H1 (cell line): ENCODE data around the gene PNPLA3. TPM values are rescaled to one million over a fixed set of nuclear protein-coding genes. Genes with fewer than 3 reads are reported as not detected.

Source experiments
- CTCF ChIA-PET: fragments of 300-600 bp; sonication (Branson Sonifier 250); formaldehyde crosslinking; loops from one replicate; lab custom pipeline; 2021; ENCODE audit not compliant: partially characterized antibody; lab: Charles Lee
- POLR2A ChIA-PET: fragments of 300-600 bp; sonication (Branson Sonifier 250); formaldehyde crosslinking; loops from one replicate; lab custom pipeline; 2021; ENCODE audit warnings: inconsistent platforms; ENCODE audit not compliant: partially characterized antibody; lab: Charles Lee
- DNase-seq, 2 experiments: peaks; one replicate each; pipeline versions ENCODE4 v3.0.0 to v3.0.0-alpha.2; 2010 to 2022; ENCODE audit warnings: low spot score in 2 of 2, low read depth in 1 of 2, mixed read lengths in 1 of 2
- FAIRE-seq: peaks from 2 replicates; lab custom pipeline; 2011; peaks lifted over from hg19 to GRCh38; lab: Jason Lieb, UNC
- H2AFZ ChIP-seq: 2 replicates; pipeline ENCODE4 v1.8.1; 2012; ENCODE audit warnings: low read length, inconsistent platforms
- H2AK5ac ChIP-seq: 2 replicates; pipeline ENCODE4 v1.6.1; 2013; ENCODE audit warnings: low read depth, low read length
- H2BK120ac ChIP-seq: replicated peaks from 2 replicates; pipeline ENCODE3; 2013; ENCODE audit warnings: low read depth, low read length, inconsistent platforms
- H2BK12ac ChIP-seq: 2 replicates; pipeline ENCODE4 v1.6.1; 2013; ENCODE audit warnings: low read depth, low read length
- H2BK15ac ChIP-seq: 2 replicates; pipeline ENCODE4 v1.6.1; 2013; ENCODE audit warnings: low read length
- H2BK20ac ChIP-seq: 2 replicates; pipeline ENCODE4 v1.6.1; 2013; ENCODE audit warnings: low read length
- H2BK5ac ChIP-seq: 2 replicates; pipeline ENCODE4 v1.6.1; 2013; ENCODE audit warnings: low read depth, low read length
- H3K14ac ChIP-seq: 2 replicates; pipeline ENCODE4 v1.6.1; 2013; ENCODE audit warnings: inconsistent platforms; ENCODE audit not compliant: insufficient read length
- H3K18ac ChIP-seq: 2 replicates; pipeline ENCODE4 v1.6.1; 2013; ENCODE audit warnings: low read length; ENCODE audit errors: extremely low read depth
- H3K23ac ChIP-seq: 2 replicates; pipeline ENCODE4 v1.6.1; 2013; ENCODE audit warnings: inconsistent platforms; ENCODE audit not compliant: insufficient read length
- H3K23me2 ChIP-seq: 2 replicates; pipeline ENCODE4 v1.6.1; 2013; ENCODE audit warnings: low read depth, low read length
- H3K27ac ChIP-seq: 2 replicates; pipeline ENCODE4 v1.6.1; 2011; ENCODE audit warnings: low read depth, low read length, inconsistent platforms
- H3K27me3 ChIP-seq, 4 experiments: replicated peaks in 1 of 4; 1 replicate in 1 of 4; 2 replicates in 3 of 4; pipeline versions ENCODE4 v1.6.1 to v1.8.1; 2011 to 2013; ENCODE audit warnings: low read length in 3 of 4, mild to moderate bottlenecking in 3 of 4, inconsistent platforms in 2 of 4, mixed read lengths in 2 of 4, moderate library complexity in 1 of 4; ENCODE audit not compliant: control insufficient read depth in 3 of 4, insufficient read depth in 3 of 4; ENCODE audit errors: extremely low read depth in 1 of 4
- H3K36me3 ChIP-seq, 4 experiments: 2 replicates each; pipeline versions ENCODE4 v1.6.1 to v1.8.1; 2011 to 2013; ENCODE audit warnings: mild to moderate bottlenecking in 4 of 4, low read length in 3 of 4, moderate library complexity in 2 of 4, control low read depth in 1 of 4, inconsistent platforms in 1 of 4; ENCODE audit not compliant: insufficient read depth in 4 of 4, control insufficient read depth in 2 of 4
- H3K4ac ChIP-seq: replicated peaks from 2 replicates; pipeline ENCODE3; 2013; ENCODE audit warnings: low read length, low read depth, mixed read lengths, inconsistent platforms; ENCODE audit not compliant: insufficient read length
- H3K4me1 ChIP-seq, 4 experiments: replicated peaks in 1 of 4; 1 replicate in 1 of 4; 2 replicates in 3 of 4; pipeline versions ENCODE4 v1.6.1 to v1.8.1; 2011 to 2013; ENCODE audit warnings: low read length in 3 of 4, inconsistent platforms in 2 of 4, mixed read lengths in 1 of 4; ENCODE audit not compliant: insufficient read depth in 4 of 4, control insufficient read depth in 3 of 4
- H3K4me2 ChIP-seq, 2 experiments: 2 replicates each; pipeline versions ENCODE4 v1.6.1 to v1.8.1; 2011 to 2013; ENCODE audit warnings: low read depth in 2 of 2, low read length in 2 of 2, control low read depth in 1 of 2, inconsistent platforms in 1 of 2, mild to moderate bottlenecking in 1 of 2; ENCODE audit not compliant: insufficient read depth in 1 of 2
- H3K4me3 ChIP-seq, 4 experiments: fragments of 200-600, 300-600 bp in 1 of 4; sonication (generic), shearing (Covaris generic), sonication (Bioruptor Twin) in 1 of 4; 2 replicates each; pipeline versions ENCODE4 v1.5.1 to v1.8.1; 2011 to 2016; ENCODE audit warnings: low read length in 4 of 4, low read depth in 3 of 4, control low read depth in 2 of 4, inconsistent platforms in 2 of 4, mild to moderate bottlenecking in 2 of 4, mixed read lengths in 1 of 4, moderate library complexity in 1 of 4; ENCODE audit not compliant: insufficient read depth in 2 of 4; ENCODE audit errors: extremely low read depth in 1 of 4
- H3K56ac ChIP-seq: replicated peaks from 2 replicates; pipeline ENCODE3; 2013; ENCODE audit warnings: low read depth, mild to moderate bottlenecking, mixed read lengths, low read length, inconsistent platforms; ENCODE audit not compliant: insufficient read length
- H3K79me1 ChIP-seq: 2 replicates; pipeline ENCODE4 v1.6.1; 2013; ENCODE audit warnings: low read depth, low read length, control low read depth
- H3K79me2 ChIP-seq, 2 experiments: 2 replicates each; pipeline versions ENCODE4 v1.6.1 to v1.8.1; 2012 to 2013; ENCODE audit warnings: low read length in 2 of 2, mild to moderate bottlenecking in 2 of 2, inconsistent platforms in 1 of 2; ENCODE audit not compliant: insufficient read depth in 2 of 2, control insufficient read depth in 1 of 2
- H3K9ac ChIP-seq, 4 experiments: replicated peaks in 1 of 4; 1 replicate in 1 of 4; 2 replicates in 3 of 4; pipeline versions ENCODE4 v1.6.1 to v1.8.1; 2011 to 2013; ENCODE audit warnings: low read depth in 3 of 4, low read length in 3 of 4, control low read depth in 2 of 4, mild to moderate bottlenecking in 2 of 4, moderate library complexity in 2 of 4, inconsistent platforms in 1 of 4; ENCODE audit errors: extremely low read depth in 1 of 4
- H3K9me3 ChIP-seq, 2 experiments: 2 replicates each; pipeline versions ENCODE4 v1.6.1 to v1.8.1; 2012 to 2013; ENCODE audit warnings: mild to moderate bottlenecking in 2 of 2, moderate library complexity in 2 of 2, control low read depth in 1 of 2, inconsistent platforms in 1 of 2, low read depth in 1 of 2, low read length in 1 of 2, mixed read lengths in 1 of 2; ENCODE audit not compliant: insufficient read depth in 2 of 2
- H4K20me1 ChIP-seq, 2 experiments: replicated peaks in 1 of 2; 2 replicates each; pipeline versions ENCODE3 to v1.8.1; 2011 to 2013; ENCODE audit warnings: inconsistent platforms in 2 of 2, low read length in 2 of 2, mild to moderate bottlenecking in 1 of 2; ENCODE audit not compliant: insufficient read depth in 2 of 2, control insufficient read depth in 1 of 2
- H4K5ac ChIP-seq: 2 replicates; pipeline ENCODE4 v1.6.1; 2013; ENCODE audit warnings: low read length, low read depth, mixed read lengths, inconsistent platforms; ENCODE audit not compliant: insufficient read length
- H4K8ac ChIP-seq: 2 replicates; pipeline ENCODE4 v1.8.0; 2013; ENCODE audit warnings: mild to moderate bottlenecking, moderate library complexity, low read length, inconsistent platforms; ENCODE audit not compliant: insufficient read depth; ENCODE audit errors: extremely low read depth
- H4K91ac ChIP-seq: replicated peaks from 2 replicates; pipeline ENCODE3; 2013; ENCODE audit warnings: low read length, mixed read lengths, inconsistent platforms; ENCODE audit not compliant: insufficient read length
- PHF8 ChIP-seq: fragments of 200-600 bp; sonication (generic); conservative IDR thresholded peaks from 2 replicates; pipeline ENCODE4 v1.7.1; 2012; ENCODE audit warnings: low read depth, mild to moderate bottlenecking, inconsistent platforms, low read length, moderate library complexity
- RBBP5 ChIP-seq: IDR thresholded peaks from 2 replicates; pipeline ENCODE4 v1.7.1; 2012; ENCODE audit warnings: low read depth, mild to moderate bottlenecking, inconsistent platforms, low read length, moderate library complexity, borderline replicate concordance
- SIRT6 ChIP-seq: IDR thresholded peaks from one replicate; pipeline ENCODE4 v1.7.1; 2012; ENCODE audit warnings: low read length, inconsistent platforms
- TAF1 ChIP-seq: IDR thresholded peaks from 2 replicates; pipeline ENCODE4 v1.6.1; 2011; ENCODE audit warnings: mild to moderate bottlenecking, low read depth, low read length
- WGBS, 2 experiments: shearing (Covaris generic) in 1 of 2; methylation state at CpG; one replicate each; pipeline versions ENCODE4 v1.1.6 to v1.1.7; 2013 to 2015; ENCODE audit warnings: low lambda C conversion rate in 2 of 2, mixed read lengths in 2 of 2, inconsistent platforms in 1 of 2, low coverage in 1 of 2, missing lambda C conversion rate in 1 of 2; ENCODE audit not compliant: insufficient replicate concordance in 2 of 2, insufficient coverage in 1 of 2, insufficient read length in 1 of 2; ENCODE audit errors: extremely low coverage in 1 of 2, missing lambda C conversion rate in 1 of 2; 5-methylcytosine and 5-hydroxymethylcytosine counted together
- polyA plus RNA-seq, 7 experiments: library from polyadenylated mRNA; depleted of rRNA in 3 of 7; stranded (reverse) in 5 of 7; unstranded in 2 of 7; fragments of >200 nt in 5 of 7; fragments of 200-250 nt in 2 of 7; gene quantifications; 1 replicate in 5 of 7; 2 replicates in 1 of 7; 4 replicates in 1 of 7; pipeline versions ENCODE4 v1.2.1 to v1.2.3, GENCODE V29; 2011 to 2013; ENCODE audit warnings: missing spikeins in 2 of 7, mixed read lengths in 2 of 7
- total RNA-seq: library from RNA; stranded (reverse); fragmentation: NEBNext Ultra II Directional; extraction: Animal tissue kit (Norgen Biotek cat#: 25700); gene quantifications from 2 replicates; pipeline ENCODE4 v1.2.1, GENCODE V29; 2021

PNPLA3 gene
- total and polyA plus RNA-seq, 2 of the 8 experiments (the other 6 are each of a cell fraction or from before 2014, with no cell fraction given) = 17.5 to 23.4 TPM

DNA sequence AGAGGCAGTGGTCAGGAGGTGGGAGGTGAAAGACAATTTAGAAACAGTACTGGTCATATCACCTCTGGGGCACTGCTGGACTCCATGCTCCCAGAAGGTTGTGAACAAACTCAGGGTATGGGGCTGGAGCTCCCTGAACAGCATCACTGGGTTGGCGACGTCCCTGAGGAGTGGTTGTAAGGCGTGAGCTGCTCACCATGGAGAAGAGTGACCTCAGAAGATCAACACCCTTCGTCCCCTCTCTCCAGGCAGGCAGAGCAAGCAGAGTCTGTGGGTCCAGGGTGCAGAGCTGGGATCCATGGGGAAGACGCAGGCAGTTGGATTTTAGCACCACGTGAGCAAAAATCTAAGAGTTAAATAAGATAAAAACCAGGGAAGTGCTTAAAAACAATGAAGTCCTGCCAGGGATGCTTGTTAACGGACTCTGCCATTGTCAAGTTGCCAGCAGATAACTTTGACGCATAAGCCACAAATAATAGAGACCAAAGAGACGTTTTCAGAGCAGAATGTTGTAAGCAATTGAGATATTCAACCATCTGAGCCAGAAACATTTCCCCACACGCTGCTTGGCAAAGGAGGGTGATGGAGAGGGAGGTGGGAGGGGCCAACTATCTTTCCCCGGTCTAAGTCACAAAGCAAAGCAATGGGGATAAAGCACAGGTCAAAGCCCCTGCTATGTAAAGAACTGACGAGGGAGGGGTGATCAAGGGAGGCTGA lies 45.4 kb upstream of the PNPLA3 start:
- POLR2A ChIA-PET = interaction anchor here (1.0 to 2.4 kb wide), 2 partner anchors 11 to 18 kb away, joined by 3 to 7 read pairs; no protein-coding TSS in a partner anchor
- TF ChIP-seq TAF1 = no peak
- TF ChIP-seq PHF8 = no peak
- no peak for TF ChIP-seq RBBP5
- TF ChIP-seq SIRT6 = no peak
- H3K4ac ChIP-seq = no peak overlapping the region
- H4K91ac ChIP-seq = no peak overlapping the region
- no peaks in the 10 kb centered on the region for H3K79me1 ChIP-seq
- H4K8ac ChIP-seq = no peak overlapping the region
- no peak overlapping the region for H2BK20ac ChIP-seq
- no peak overlapping the region for H2BK120ac ChIP-seq
- CTCF ChIA-PET = no interaction called here
- no peak overlapping the region for H3K9ac ChIP-seq
- no peaks in the 10 kb centered on the region for H3K36me3 ChIP-seq
- H3K56ac ChIP-seq = no peak overlapping the region
- H3K23ac ChIP-seq = no peak overlapping the region
- no peak overlapping the region for H3K18ac ChIP-seq
- no peak overlapping the region for H2AK5ac ChIP-seq
- H3K14ac ChIP-seq = no peak overlapping the region
- H2BK15ac ChIP-seq = no peak overlapping the region; the same call in 1 of the 2 replicates
- 87% methylated on average over 12 of the region's 12 CpGs; no CpG with 5 or more reads in 1 of the 2 experiments for WGBS, 2 experiments
- peaks cover 0 to 3% of the 10 kb centered on the region in 2 experiments; a peak in 2 of 4 replicates for H3K9me3 ChIP-seq
- no peak overlapping the region for H3K4me3 ChIP-seq
- DNase-seq (no peak), FAIRE-seq (no peak)
- no peaks in the 10 kb centered on the region for H3K23me2 ChIP-seq
- no peaks in the 10 kb centered on the region for H3K79me2 ChIP-seq
- H3K27ac ChIP-seq = no peak overlapping the region
- H2BK12ac ChIP-seq = no peak overlapping the region
- peaks cover 0 to 2% (median 0%) of the 10 kb centered on the region in 4 experiments; a peak in 1 of 7 replicates for H3K4me1 ChIP-seq
- H3K4me2 ChIP-seq = no peak overlapping the region
- no peak overlapping the region for H2AFZ ChIP-seq
- no peak overlapping the region for H4K5ac ChIP-seq
- peaks cover 0 to 2% of the 10 kb centered on the region in 2 experiments for H4K20me1 ChIP-seq
- no peak overlapping the region for H2BK5ac ChIP-seq
- H3K27me3 ChIP-seq = no peaks in the 10 kb centered on the region
